ENCODE results near the gene MRPL46. TPM values are rescaled to one million over a fixed set of nuclear protein-coding genes. Genes with fewer than 3 reads are reported as not detected.

MRPL46 gene
- total RNA-seq, result 10 to 100 TPM; 28.3 to 35.3 TPM

DNA sequence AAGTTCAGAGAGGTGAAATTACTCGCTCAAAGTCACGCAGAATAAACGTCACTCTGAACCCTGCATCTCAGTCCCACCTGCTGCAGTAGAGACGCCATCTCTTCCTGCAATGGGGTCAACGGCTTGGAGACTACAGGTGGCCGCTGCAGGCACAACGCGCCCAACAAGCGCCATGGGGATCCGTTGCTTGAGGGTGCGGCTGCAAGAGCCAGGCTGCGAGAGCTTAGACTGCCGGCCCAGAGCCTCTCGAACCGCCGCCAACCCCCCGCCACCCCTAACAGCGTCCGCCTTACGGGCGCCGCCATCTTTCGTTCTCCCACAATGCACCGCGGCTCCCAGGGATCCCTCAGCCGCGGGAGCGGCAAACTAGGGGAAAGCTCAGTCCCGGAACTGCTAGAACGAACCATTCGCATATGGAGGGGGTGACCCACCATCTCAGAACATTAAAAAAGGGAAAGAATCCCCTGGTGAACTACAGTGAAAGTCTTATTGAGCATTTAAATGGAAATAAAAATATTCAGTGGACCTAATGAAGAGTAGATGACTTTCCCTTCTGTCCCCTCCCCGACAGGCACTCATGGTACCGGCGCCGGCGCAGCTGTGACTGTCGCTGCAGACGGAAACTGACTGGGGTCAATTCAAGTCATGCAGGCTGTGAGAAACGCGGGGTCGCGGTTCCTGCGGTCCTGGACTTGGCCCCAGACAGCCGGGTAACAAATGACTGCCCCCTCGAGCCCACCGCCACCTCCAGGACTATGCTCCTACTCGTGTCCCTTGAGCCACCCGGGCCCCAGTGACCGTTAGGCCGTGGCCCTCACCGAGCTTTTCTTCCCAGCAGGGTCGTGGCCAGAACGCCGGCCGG lies at the start of gene MRPL46, which contains the start of gene MRPS11:
MRPL46 (minus strand) TSS at position 316 of the 862 bp plus-strand sequence; CDS start at position 305, 11 bp downstream.
MRPS11 (plus strand) TSS at position 636 of the 862 bp plus-strand sequence; CDS start at position 646, 10 bp downstream.
- Mint-ChIP-seq H3K27me3 (no peaks in the 10 kb centered on the region), H3K36me3 (peaks cover 21% of the 10 kb centered on the region), H3K27ac (peak within 1 kb of the TSS; percentile 95), H3K4me1 (peaks cover 34% of the 10 kb centered on the region), H3K9me3 (ENCODE audit: low read depth) (no peaks in the 10 kb centered on the region), H3K4me3 (peak within 1 kb of the TSS; percentile 91)
- CTCF ChIA-PET, result interaction anchor here (0.8 to 2.7 kb wide), 10 partner anchors 11 to 739 kb away, joined by 3 to 13 read pairs (median 4); partner anchors contain the start of gene ISG20
- DNase-seq (peak; percentile 92), ATAC-seq (peak; percentile 94)

- DNase-seq (no peak), ATAC-seq (no peak)
- no peak overlapping the region for H3K27ac Mint-ChIP-seq
- CTCF ChIA-PET, result no interaction called here
- H3K9me3 Mint-ChIP-seq (ENCODE audit: low read depth), result no peaks in the 10 kb centered on the region
- no peaks in the 10 kb centered on the region for H3K27me3 Mint-ChIP-seq
- no peak overlapping the region for H3K4me3 Mint-ChIP-seq
- no peaks in the 10 kb centered on the region for H3K36me3 Mint-ChIP-seq
- peaks cover 5% of the 10 kb centered on the region for H3K4me1 Mint-ChIP-seq
Measured at GRCh38 chr15:88513195-88513594, 46.0 kb upstream of the MRPL46 start.

- no peak for DNase-seq
- H3K36me3 Mint-ChIP-seq, result no peaks in the 10 kb centered on the region
- ATAC-seq, result no peak
- no peak overlapping the region for H3K27ac Mint-ChIP-seq
- H3K9me3 Mint-ChIP-seq (ENCODE audit: low read depth), result no peaks in the 10 kb centered on the region
- CTCF ChIA-PET, result no interaction called here
- H3K4me3 Mint-ChIP-seq, result no peak overlapping the region
- peaks cover 5% of the 10 kb centered on the region for H3K4me1 Mint-ChIP-seq
- H3K27me3 Mint-ChIP-seq, result no peaks in the 10 kb centered on the region
Measured at GRCh38 chr15:88512601-88513000, 45.4 kb upstream of the MRPL46 start.

DNA sequence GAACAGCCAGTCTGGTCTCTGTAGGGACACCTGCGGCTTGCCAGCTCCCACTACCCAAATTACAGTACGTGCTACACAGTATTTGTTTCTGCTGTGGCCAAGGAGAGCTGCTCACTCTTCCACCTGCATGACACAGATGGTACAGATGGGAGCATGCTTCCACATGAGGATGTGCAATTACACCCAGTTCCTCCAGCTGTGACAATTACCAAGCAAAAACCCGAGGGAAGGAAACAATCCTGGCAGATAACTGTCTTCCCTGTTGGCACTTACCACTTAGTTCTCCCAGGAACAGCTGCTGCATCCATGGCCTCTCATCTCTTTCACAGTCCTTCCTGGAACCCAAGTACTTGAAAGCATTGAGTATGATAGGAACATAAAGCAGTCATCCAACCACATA lies 44.9 kb upstream of the MRPL46 start:
- Mint-ChIP-seq H3K36me3 (no peaks in the 10 kb centered on the region), H3K27ac (no peak overlapping the region), H3K4me1 (peaks cover 5% of the 10 kb centered on the region), H3K9me3 (ENCODE audit: low read depth) (no peaks in the 10 kb centered on the region), H3K27me3 (no peaks in the 10 kb centered on the region), H3K4me3 (no peak overlapping the region)
- DNase-seq (no peak), ATAC-seq (no peak)
- CTCF ChIA-PET, result no interaction called here

DNA sequence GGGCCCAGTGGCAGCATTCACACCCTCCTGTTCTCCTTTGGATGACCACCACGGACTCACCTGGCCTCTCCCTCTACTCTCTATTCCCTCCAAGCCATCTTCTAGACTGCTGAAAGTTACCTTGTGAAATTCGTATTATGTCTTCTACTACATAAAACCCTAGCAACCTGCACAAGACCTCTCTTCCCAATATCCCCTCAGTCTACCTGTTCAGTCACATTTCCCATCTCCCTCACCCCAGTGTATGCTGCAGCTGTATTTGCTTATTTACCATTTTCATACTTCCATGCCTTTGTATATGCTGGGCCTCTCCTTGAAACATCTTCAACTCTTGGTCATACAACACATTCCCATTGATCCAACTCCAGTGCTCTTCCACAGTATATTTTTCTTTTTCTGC lies 44.0 kb upstream of the MRPL46 start:
- Mint-ChIP-seq H3K4me3 (no peak overlapping the region), H3K27ac (no peak overlapping the region), H3K36me3 (no peaks in the 10 kb centered on the region), H3K27me3 (no peaks in the 10 kb centered on the region), H3K9me3 (ENCODE audit: low read depth) (no peaks in the 10 kb centered on the region), H3K4me1 (peaks cover 5% of the 10 kb centered on the region)
- CTCF ChIA-PET, result no interaction called here
- ATAC-seq (no peak), DNase-seq (no peak)

- Mint-ChIP-seq H3K36me3 (no peaks in the 10 kb centered on the region), H3K27ac (no peak overlapping the region), H3K9me3 (ENCODE audit: low read depth) (no peaks in the 10 kb centered on the region), H3K27me3 (no peaks in the 10 kb centered on the region), H3K4me3 (no peak overlapping the region), H3K4me1 (peaks cover 5% of the 10 kb centered on the region)
- no peak for DNase-seq
- CTCF ChIA-PET, result no interaction called here
- ATAC-seq, result no peak
Measured at GRCh38 chr15:88509964-88510363, 42.8 kb upstream of the MRPL46 start.

GRCh38 chr15:88509321-88509720 lies 42.1 kb upstream of the MRPL46 start:
- Mint-ChIP-seq H3K4me1 (peaks cover 5% of the 10 kb centered on the region), H3K27me3 (no peaks in the 10 kb centered on the region), H3K27ac (no peak overlapping the region), H3K9me3 (ENCODE audit: low read depth) (no peaks in the 10 kb centered on the region), H3K4me3 (no peak overlapping the region), H3K36me3 (no peaks in the 10 kb centered on the region)
- DNase-seq, result no peak
- CTCF ChIA-PET, result no interaction called here
- no peak for ATAC-seq

- no peaks in the 10 kb centered on the region for H3K36me3 Mint-ChIP-seq
- no peak for ATAC-seq
- CTCF ChIA-PET, result interaction anchor here (0.9 kb wide), 1 partner anchor 25 kb away, joined by 3 read pairs; no protein-coding TSS in a partner anchor
Measured at GRCh38 chr15:88506628-88507027, 39.4 kb upstream of the MRPL46 start.

DNA sequence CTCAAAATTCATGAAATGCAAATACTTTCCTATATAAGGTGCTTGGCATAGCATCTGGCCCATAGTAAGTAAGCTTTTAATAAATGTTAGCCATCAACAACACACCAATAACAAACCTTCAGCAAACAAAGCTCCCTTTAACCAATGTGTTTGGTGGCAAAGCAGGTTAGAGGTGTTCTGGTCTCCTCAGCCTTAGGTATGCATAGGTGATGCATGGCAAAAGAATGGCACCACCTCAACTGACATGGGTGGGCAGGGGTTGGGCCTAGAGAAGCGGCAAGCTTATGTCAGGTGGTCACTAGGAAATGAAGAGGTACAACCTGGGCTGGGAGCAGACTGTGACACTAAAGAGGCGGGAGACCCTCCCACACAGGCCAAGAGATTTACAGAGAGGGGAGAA lies 38.5 kb upstream of the MRPL46 start:
- DNase-seq (no peak), ATAC-seq (no peak)
- CTCF ChIA-PET, result interaction anchor here (0.9 kb wide), 1 partner anchor 24 kb away, joined by 3 read pairs; no protein-coding TSS in a partner anchor
- Mint-ChIP-seq H3K4me3 (no peak overlapping the region), H3K27me3 (no peaks in the 10 kb centered on the region), H3K36me3 (no peaks in the 10 kb centered on the region), H3K4me1 (peaks cover 5% of the 10 kb centered on the region), H3K9me3 (ENCODE audit: low read depth) (no peaks in the 10 kb centered on the region), H3K27ac (no peak overlapping the region)

More at GRCh38 chr15:88506628-88507027, 39.4 kb upstream of the MRPL46 start:
- no peaks in the 10 kb centered on the region for H3K9me3 Mint-ChIP-seq (ENCODE audit: low read depth)
- H3K4me1 Mint-ChIP-seq, result peaks cover 5% of the 10 kb centered on the region
- H3K27me3 Mint-ChIP-seq, result no peaks in the 10 kb centered on the region
- H3K27ac Mint-ChIP-seq, result no peak overlapping the region
- no peak for DNase-seq
- H3K4me3 Mint-ChIP-seq, result no peak overlapping the region

DNA sequence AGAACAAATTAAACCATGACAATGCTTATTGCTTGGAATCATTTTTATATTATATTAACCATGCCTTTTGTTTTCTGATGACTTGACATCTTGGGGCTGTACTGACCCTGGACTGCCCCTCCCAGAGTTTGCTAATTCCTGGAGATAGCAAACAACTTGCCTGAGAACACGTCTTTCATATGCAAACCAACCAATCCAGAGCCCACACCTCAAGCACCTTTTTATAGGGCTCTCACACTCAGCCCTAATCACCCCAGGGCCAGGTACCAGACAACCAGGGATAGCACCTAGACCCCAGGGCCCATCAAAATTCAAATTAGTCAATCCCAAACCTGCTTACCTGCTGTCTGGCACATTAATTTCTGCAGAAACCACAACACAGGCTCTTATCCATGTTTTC lies 37.3 kb upstream of the MRPL46 start:
- Mint-ChIP-seq H3K36me3 (no peaks in the 10 kb centered on the region), H3K4me1 (no peaks in the 10 kb centered on the region), H3K4me3 (no peak overlapping the region), H3K27me3 (no peaks in the 10 kb centered on the region), H3K9me3 (ENCODE audit: low read depth) (no peaks in the 10 kb centered on the region), H3K27ac (no peak overlapping the region)
- no peak for DNase-seq
- ATAC-seq, result no peak
- CTCF ChIA-PET, result no interaction called here

DNA sequence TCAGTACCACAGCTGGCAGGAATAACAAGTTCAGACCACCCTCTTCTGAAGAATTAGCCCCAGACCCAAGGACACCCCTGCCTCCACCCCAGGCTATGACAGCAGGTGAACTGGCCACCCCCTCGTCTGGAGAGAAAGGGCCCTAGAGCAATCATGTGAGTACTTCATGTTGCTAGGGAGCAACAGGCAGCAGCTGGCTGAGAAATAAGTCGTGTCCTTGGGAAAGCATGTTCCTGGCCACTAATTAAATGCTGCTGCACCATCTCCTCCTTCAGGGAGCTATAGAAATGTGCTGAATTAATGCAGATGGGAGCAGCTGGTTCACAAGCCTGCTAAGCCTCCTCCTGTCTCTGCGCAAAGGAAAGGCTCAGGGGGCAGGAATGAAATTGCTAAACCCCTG lies 31.8 kb upstream of the MRPL46 start:
- no peak overlapping the region for H3K27ac Mint-ChIP-seq
- ATAC-seq, result no peak
- CTCF ChIA-PET, result no interaction called here

DNA sequence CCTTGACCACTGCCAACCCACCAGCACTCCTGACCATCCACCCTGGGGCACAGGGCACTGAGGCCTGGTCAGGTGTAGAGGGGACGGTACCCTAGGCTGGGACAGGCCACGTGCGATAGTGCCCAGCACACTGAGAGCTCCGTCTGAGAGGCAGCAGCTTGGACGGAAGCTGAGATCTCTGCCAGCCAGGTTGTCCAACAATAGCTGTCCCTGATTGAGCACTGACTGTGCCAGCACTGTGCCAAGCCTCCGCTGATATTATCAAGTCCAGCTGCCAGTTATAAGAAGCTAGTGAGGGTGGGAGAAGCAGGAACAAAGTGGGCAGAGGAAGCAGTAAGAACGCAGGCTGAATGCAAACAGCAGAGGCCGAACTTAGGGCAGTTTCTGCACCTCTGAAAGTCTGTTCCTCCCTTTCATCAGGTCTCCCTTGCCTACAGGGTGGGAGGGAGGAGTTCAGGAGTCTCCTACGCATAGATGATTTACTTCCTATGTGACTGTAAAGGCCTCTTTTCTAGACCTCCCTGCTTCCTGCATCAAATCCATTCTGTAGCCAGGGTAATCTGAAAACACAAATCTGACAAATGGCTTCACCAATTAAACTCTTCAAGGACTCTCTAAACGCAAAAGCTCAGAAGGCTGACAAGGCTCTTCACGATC lies 30.0 kb upstream of the MRPL46 start:
- Mint-ChIP-seq H3K9me3 (ENCODE audit: low read depth) (no peaks in the 10 kb centered on the region), H3K27ac (no peak overlapping the region), H3K4me3 (no peak overlapping the region), H3K4me1 (no peaks in the 10 kb centered on the region), H3K36me3 (no peaks in the 10 kb centered on the region), H3K27me3 (no peaks in the 10 kb centered on the region)
- DNase-seq (no peak), ATAC-seq (no peak)
- CTCF ChIA-PET, result interaction anchor here (0.6 kb wide), 1 partner anchor 1160 kb away, joined by 3 read pairs; no protein-coding TSS in a partner anchor

More for the DNA sequence above, 31.8 kb upstream of the MRPL46 start:
- no peaks in the 10 kb centered on the region for H3K27me3 Mint-ChIP-seq
- H3K9me3 Mint-ChIP-seq (ENCODE audit: low read depth), result no peaks in the 10 kb centered on the region
- no peaks in the 10 kb centered on the region for H3K36me3 Mint-ChIP-seq
- DNase-seq, result no peak
- H3K4me1 Mint-ChIP-seq, result no peaks in the 10 kb centered on the region
- H3K4me3 Mint-ChIP-seq, result no peak overlapping the region

DNA sequence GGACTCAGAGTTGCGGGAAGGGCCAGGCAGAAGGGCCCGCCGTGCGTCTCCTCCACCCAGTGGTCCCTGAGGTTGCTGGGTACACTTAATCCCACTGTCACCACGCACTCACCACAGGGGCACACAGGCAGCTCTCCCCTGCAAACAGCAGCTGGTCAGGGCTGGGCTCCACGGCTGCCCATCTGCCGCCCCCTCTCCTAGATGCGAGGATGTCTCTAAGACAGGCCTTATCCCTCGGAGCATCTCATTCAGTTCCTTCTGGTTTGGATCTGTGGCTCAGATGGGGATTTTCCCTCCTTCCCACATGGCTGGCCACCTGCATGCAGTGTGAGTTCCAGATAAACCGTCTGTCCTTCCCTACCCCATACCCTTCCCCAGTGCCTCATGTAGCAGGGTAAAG lies 26.7 kb upstream of the MRPL46 start:
- no peaks in the 10 kb centered on the region for H3K27me3 Mint-ChIP-seq
- no peak overlapping the region for H3K27ac Mint-ChIP-seq
- ATAC-seq (no peak), DNase-seq (no peak)
- no peak overlapping the region for H3K4me3 Mint-ChIP-seq
- H3K36me3 Mint-ChIP-seq, result no peaks in the 10 kb centered on the region
- CTCF ChIA-PET, result no interaction called here
- H3K9me3 Mint-ChIP-seq (ENCODE audit: low read depth), result no peaks in the 10 kb centered on the region
- no peaks in the 10 kb centered on the region for H3K4me1 Mint-ChIP-seq

GRCh38 chr15:88491158-88491557 lies 24.0 kb upstream of the MRPL46 start:
- ATAC-seq (no peak), DNase-seq (no peak)
- CTCF ChIA-PET, result no interaction called here
- Mint-ChIP-seq H3K27me3 (no peaks in the 10 kb centered on the region), H3K27ac (no peak overlapping the region), H3K4me1 (no peaks in the 10 kb centered on the region), H3K36me3 (no peaks in the 10 kb centered on the region), H3K9me3 (ENCODE audit: low read depth) (no peaks in the 10 kb centered on the region), H3K4me3 (no peak overlapping the region)

All from activated CD8-positive, alpha-beta memory T cell treated with anti-CD3 and anti-CD28 coated beads, Interleukin-2, amount 10 ng/mL, durations not matched to agents 7 days and 5 days (primary cell).